Panc1 (cell line): ENCODE results near the gene DRD2. TPM values are rescaled to one million over a fixed set of nuclear protein-coding genes. Genes with fewer than 3 reads are reported as not detected.

Source experiments
- ATAC-seq: fragments of 200-7000 bp; cut with Tn5 transposase; 2 replicates; pipeline ENCODE4 v1.9.1; 2020; ENCODE audit warnings: mild to moderate bottlenecking, moderate library complexity
- BruUV-seq: library from RNA; stranded (reverse); fragments of 400-500 nt; replicated peaks from 2 replicates; lab custom pipeline; 2021; lab: Mats Ljungman, UMichigan
- CTCF ChIA-PET: fragments of 300-600 bp; sonication (Branson Sonifier 250); formaldehyde crosslinking; loops from one replicate; lab custom pipeline; 2022; ENCODE audit warnings: antibody characterized with exemption; lab: Charles Lee
- POLR2A ChIA-PET: fragments of 300-600 bp; sonication (Branson Sonifier 250); formaldehyde crosslinking; loops from one replicate; lab custom pipeline; 2022; ENCODE audit warnings: antibody characterized with exemption; lab: Charles Lee
- DNase-seq: peaks from one replicate; pipeline ENCODE4 v3.0.0-alpha.2; 2010; ENCODE audit warnings: low read depth, low spot score
- H3K27ac ChIP-seq: 2 replicates; pipeline ENCODE4 v1.5.1; 2011; ENCODE audit warnings: mild to moderate bottlenecking, low read length, inconsistent platforms
- H3K27me3 ChIP-seq: fragments of 200-500 bp; sonication (Bioruptor generic); 2 replicates; pipeline ENCODE4 v1.6.0; 2014; ENCODE audit warnings: low read length, inconsistent platforms; ENCODE audit not compliant: control insufficient read depth, insufficient read depth
- H3K36me3 ChIP-seq: fragments of 200-500 bp; sonication (Bioruptor generic); 2 replicates; pipeline ENCODE4 v1.5.1; 2014; ENCODE audit warnings: inconsistent platforms, mild to moderate bottlenecking, low read length, moderate library complexity; ENCODE audit not compliant: control insufficient read depth, insufficient read depth
- H3K4me1 ChIP-seq: 2 replicates; pipeline ENCODE4 v1.5.1; 2011; ENCODE audit warnings: inconsistent platforms, mild to moderate bottlenecking, low read length, moderate library complexity; ENCODE audit not compliant: control insufficient read depth, insufficient read depth
- H3K4me3 ChIP-seq, 2 experiments: 2 replicates each; pipeline ENCODE4 v1.5.1; 2011 to 2012; ENCODE audit warnings: low read depth in 2 of 2, low read length in 2 of 2, mild to moderate bottlenecking in 2 of 2, inconsistent platforms in 1 of 2, moderate library complexity in 1 of 2
- H3K9me3 ChIP-seq: fragments of 200-500 bp; sonication (Bioruptor generic); 2 replicates; pipeline ENCODE4 v1.5.1; 2014; ENCODE audit warnings: low read depth, mild to moderate bottlenecking, inconsistent platforms, low read length, moderate library complexity; ENCODE audit not compliant: control insufficient read depth, insufficient read depth
- CTCF ChIP-seq: fragments of 450-650 bp; IDR thresholded peaks from 2 replicates; pipeline ENCODE4 v1.5.1; 2017; ENCODE audit warnings: mild to moderate bottlenecking
- POLR2AphosphoS5 ChIP-seq: IDR thresholded peaks from 2 replicates; pipeline ENCODE4 v1.6.1; 2012; ENCODE audit warnings: mild to moderate bottlenecking, low read depth, low read length, moderate library complexity
- REST ChIP-seq, 2 experiments: IDR thresholded peaks; 2 replicates each; pipeline ENCODE4 v1.6.1; 2011 to 2012; ENCODE audit warnings: low read depth in 2 of 2, control low read depth in 1 of 2, low read length in 1 of 2, mild to moderate bottlenecking in 1 of 2, moderate library complexity in 1 of 2; ENCODE audit not compliant: insufficient read depth in 1 of 2
- SIN3A ChIP-seq: IDR thresholded peaks from 2 replicates; pipeline ENCODE4 v1.6.1; 2012; ENCODE audit warnings: low read depth, mild to moderate bottlenecking, low read length, moderate library complexity, borderline replicate concordance; ENCODE audit not compliant: insufficient read depth
- TCF7L2 ChIP-seq: IDR thresholded peaks from 2 replicates; pipeline ENCODE4 v1.6.1; 2011; ENCODE audit warnings: mild to moderate bottlenecking, low read depth, low read length, inconsistent platforms
- in situ Hi-C: cut with HindIII; loops from 2 replicates; pipeline ENCODE4 v1.10.0; 2016; ENCODE audit warnings: low sequenced_read_pairs, low pct_unique_long_range_greater_than_20kb
- intact Hi-C: fragments of 100-400 bp; cut with micrococcal nuclease; formaldehyde crosslinking; loops from one replicate; pipeline ENCODE4 v1.10.0; 2022; ENCODE audit not compliant: unreplicated experiment
- total RNA-seq: library from RNA; stranded (reverse); gene quantifications from one replicate; pipeline ENCODE4 v1.2.1, GENCODE V29; 2021; ENCODE audit not compliant: unreplicated experiment

Gene DRD2
- total RNA-seq, 1 experiment from 2014 or later = 5.3 TPM

- H3K27me3 ChIP-seq = no peaks in the 10 kb centered on the region
- no peak for DNase-seq
- ATAC-seq = no peak
- BruUV-seq = no TSS peak
- H3K4me3 ChIP-seq = no peak overlapping the region
- no peaks in the 10 kb centered on the region for H3K4me1 ChIP-seq
- TF ChIP-seq CTCF = no peak
- TF ChIP-seq POLR2AphosphoS5 = no peak
- TF ChIP-seq TCF7L2 = no peak
- no peak for TF ChIP-seq SIN3A
- TF ChIP-seq REST (IDR thresholded peaks at IDR 0.05; ENCODE audit: insufficient read depth in 1 of 2, low read depth in 2 of 2, low read length in 1 of 2) = no peak
- no peaks in the 10 kb centered on the region for H3K9me3 ChIP-seq
- ChIA-PET CTCF (no interaction called here), POLR2A (interaction anchor here (0.6 to 0.7 kb wide), 2 partner anchors 84 to 243 kb away, joined by 9 to 12 read pairs; no protein-coding TSS in a partner anchor)
- intact Hi-C loops (no loop called here), in situ Hi-C loops (no loop called here)
- no peak overlapping the region for H3K27ac ChIP-seq
- no peaks in the 10 kb centered on the region for H3K36me3 ChIP-seq
These were observed 39.8 kb downstream of the DRD2 start for GRCh38 chr11:113435190-113435968.

- no peak overlapping the region for H3K4me3 ChIP-seq
- H3K36me3 ChIP-seq = no peaks in the 10 kb centered on the region
- H3K27ac ChIP-seq = no peak overlapping the region
- DNase-seq (no peak), ATAC-seq (no peak)
- no peaks in the 10 kb centered on the region for H3K27me3 ChIP-seq
- no peaks in the 10 kb centered on the region for H3K4me1 ChIP-seq
- no TSS peak for BruUV-seq
- no peaks in the 10 kb centered on the region for H3K9me3 ChIP-seq
- POLR2A ChIA-PET = no interaction called here
- intact Hi-C loops = no loop called here
- CTCF ChIA-PET = no interaction called here
- in situ Hi-C loops = no loop called here
- TF ChIP-seq POLR2AphosphoS5 (no peak), CTCF (no peak), SIN3A (no peak), TCF7L2 (no peak), REST (IDR thresholded peaks at IDR 0.05; ENCODE audit: insufficient read depth in 1 of 2, low read depth in 2 of 2, low read length in 1 of 2) (no peak)
These were observed 43.5 kb downstream of the DRD2 start for GRCh38 chr11:113431746-113432145.
